Vagina (tissue), 2 donors: Measurements from ENCODE around the gene SELPLG. TPM values are rescaled to one million over a fixed set of nuclear protein-coding genes. Genes with fewer than 3 reads are reported as not detected.

ENCODE experiments used
- DNase-seq, 2 donors: peaks; one replicate each; pipeline ENCODE4 v3.0.0-alpha.2; 2017; ENCODE audit errors: extremely low spot score in 2 of 2
- H3K27ac ChIP-seq: fragments of 200-600 bp; sonication (generic); one replicate; pipeline ENCODE4 v1.5.1; 2019
- H3K27me3 ChIP-seq: fragments of 200-600 bp; sonication (generic); one replicate; pipeline ENCODE4 v1.5.1; 2019
- H3K36me3 ChIP-seq, 2 donors: fragments of 200-600 bp; sonication (generic); one replicate each; pipeline ENCODE4 v1.5.1; 2017 to 2019
- H3K4me1 ChIP-seq: fragments of 200-600 bp; sonication (generic); one replicate; pipeline ENCODE4 v1.5.1; 2019
- H3K4me3 ChIP-seq, 2 donors: fragments of 200-600 bp; sonication (generic); 1 replicate in 1 of 2; 2 replicates in 1 of 2; pipeline ENCODE4 v1.5.1; 2016 to 2019
- H3K9me3 ChIP-seq: fragments of 200-600 bp; sonication (generic); one replicate; pipeline ENCODE4 v1.5.1; 2019
- POLR2A ChIP-seq, 2 donors: fragments of 450-650 bp; IDR thresholded peaks; one replicate each; pipeline ENCODE4 v1.6.1; 2017; ENCODE audit warnings: antibody characterized with exemption in 2 of 2, mild to moderate bottlenecking in 2 of 2, moderate library complexity in 2 of 2
- POLR2AphosphoS5 ChIP-seq, 2 donors: sonication (generic); formaldehyde crosslinking; IDR thresholded peaks; one replicate each; pipeline ENCODE4 v1.9.0; 2017; ENCODE audit warnings: antibody characterized with exemption in 2 of 2, mild to moderate bottlenecking in 2 of 2, low read depth in 1 of 2; ENCODE audit not compliant: insufficient read depth in 1 of 2
- intact Hi-C: fragments of 100-400 bp; cut with DNase I; formaldehyde crosslinking; loops from one replicate; pipeline ENCODE4 v1.15.1; 2023
- total RNA-seq: library from RNA; depleted of rRNA; stranded (reverse); fragments of >200 nt; gene quantifications from one replicate; pipeline ENCODE4 v1.2.3, GENCODE V29; 2016
- TF ChIP-seq, protein P1 (sequence below), 3 experiments: fragments of 450-650 bp in 2 of 3; fragments of 200-600 bp in 1 of 3; sonication (generic) in 1 of 3; IDR thresholded peaks; one replicate each; pipeline ENCODE4 v1.5.1; 2017 to 2019; ENCODE audit warnings: antibody characterized with exemption in 3 of 3, mild to moderate bottlenecking in 2 of 3, moderate library complexity in 2 of 3

SELPLG gene
- total RNA-seq, 1 donor from 2014 or later = 14.2 TPM

DNA sequence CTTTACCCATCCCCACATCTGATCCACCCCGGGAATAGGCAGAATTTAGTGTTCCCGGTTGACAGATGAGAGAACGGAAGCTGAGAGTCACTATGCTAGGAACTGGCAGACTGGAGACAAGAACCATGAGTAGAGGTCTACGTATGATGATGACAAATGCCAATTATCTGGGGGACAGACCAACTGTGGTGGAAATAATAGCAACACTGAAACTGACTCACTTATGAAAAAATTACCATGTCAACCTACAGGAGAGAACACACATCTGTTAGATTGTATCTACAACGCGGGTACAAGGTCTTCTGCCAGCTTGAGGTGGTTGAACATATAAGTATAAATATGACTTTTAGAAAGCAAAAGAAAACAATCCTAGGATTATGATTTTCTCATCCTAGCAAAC, 15.4 kb upstream of the SELPLG start:
- no peak for TF ChIP-seq POLR2A (IDR thresholded peaks at IDR 0.05)
- TF ChIP-seq, protein P1, sequence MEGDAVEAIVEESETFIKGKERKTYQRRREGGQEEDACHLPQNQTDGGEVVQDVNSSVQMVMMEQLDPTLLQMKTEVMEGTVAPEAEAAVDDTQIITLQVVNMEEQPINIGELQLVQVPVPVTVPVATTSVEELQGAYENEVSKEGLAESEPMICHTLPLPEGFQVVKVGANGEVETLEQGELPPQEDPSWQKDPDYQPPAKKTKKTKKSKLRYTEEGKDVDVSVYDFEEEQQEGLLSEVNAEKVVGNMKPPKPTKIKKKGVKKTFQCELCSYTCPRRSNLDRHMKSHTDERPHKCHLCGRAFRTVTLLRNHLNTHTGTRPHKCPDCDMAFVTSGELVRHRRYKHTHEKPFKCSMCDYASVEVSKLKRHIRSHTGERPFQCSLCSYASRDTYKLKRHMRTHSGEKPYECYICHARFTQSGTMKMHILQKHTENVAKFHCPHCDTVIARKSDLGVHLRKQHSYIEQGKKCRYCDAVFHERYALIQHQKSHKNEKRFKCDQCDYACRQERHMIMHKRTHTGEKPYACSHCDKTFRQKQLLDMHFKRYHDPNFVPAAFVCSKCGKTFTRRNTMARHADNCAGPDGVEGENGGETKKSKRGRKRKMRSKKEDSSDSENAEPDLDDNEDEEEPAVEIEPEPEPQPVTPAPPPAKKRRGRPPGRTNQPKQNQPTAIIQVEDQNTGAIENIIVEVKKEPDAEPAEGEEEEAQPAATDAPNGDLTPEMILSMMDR (IDR thresholded peaks at IDR 0.05) = no peak
- no peak for TF ChIP-seq POLR2AphosphoS5 (IDR thresholded peaks at IDR 0.05; ENCODE audit: insufficient read depth in 1 of 2, low read depth in 1 of 2)
- Histone ChIP-seq H3K36me3 (peaks cover 0 to 80% of the 10 kb centered on the region in 2 donors), H3K4me3 (no peak overlapping the region), H3K27ac (no peak overlapping the region), H3K27me3 (no peaks in the 10 kb centered on the region), H3K4me1 (no peaks in the 10 kb centered on the region), H3K9me3 (no peaks in the 10 kb centered on the region)
- intact Hi-C loops = no loop called here
- DNase-seq = no peak

DNA sequence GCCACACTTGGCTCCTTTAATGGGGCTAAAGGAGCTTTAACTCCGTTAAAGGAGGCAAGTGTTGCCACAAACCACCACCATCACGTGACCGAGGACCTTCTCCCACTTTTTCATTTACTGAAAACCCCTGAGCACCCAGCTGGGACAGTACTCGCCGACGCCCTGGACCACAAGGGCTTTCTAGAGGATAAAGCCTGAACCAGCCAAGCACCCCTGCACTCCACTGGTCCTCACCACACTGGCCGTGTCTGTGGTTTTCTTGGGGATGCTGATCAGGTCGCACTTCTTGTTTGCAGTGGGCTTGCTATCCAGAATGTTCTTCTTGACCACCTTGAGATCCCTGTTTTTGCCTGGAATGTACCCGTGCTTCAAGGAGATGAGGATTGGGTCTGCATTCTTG, 14.7 kb upstream of the SELPLG start:
- no peak for DNase-seq
- intact Hi-C loops = no loop called here
- no peaks in the 10 kb centered on the region for H3K4me1 ChIP-seq
- no peak overlapping the region for H3K4me3 ChIP-seq
- H3K36me3 ChIP-seq = peaks cover 0 to 75% of the 10 kb centered on the region in 2 donors
- H3K9me3 ChIP-seq = no peaks in the 10 kb centered on the region
- H3K27ac ChIP-seq = no peak overlapping the region
- no peaks in the 10 kb centered on the region for H3K27me3 ChIP-seq
- TF ChIP-seq POLR2A (IDR thresholded peaks at IDR 0.05) = no peak
- no peak for TF ChIP-seq POLR2AphosphoS5 (IDR thresholded peaks at IDR 0.05; ENCODE audit: insufficient read depth in 1 of 2, low read depth in 1 of 2)
- TF ChIP-seq, protein P1 (IDR thresholded peaks at IDR 0.05) = no peak

DNA sequence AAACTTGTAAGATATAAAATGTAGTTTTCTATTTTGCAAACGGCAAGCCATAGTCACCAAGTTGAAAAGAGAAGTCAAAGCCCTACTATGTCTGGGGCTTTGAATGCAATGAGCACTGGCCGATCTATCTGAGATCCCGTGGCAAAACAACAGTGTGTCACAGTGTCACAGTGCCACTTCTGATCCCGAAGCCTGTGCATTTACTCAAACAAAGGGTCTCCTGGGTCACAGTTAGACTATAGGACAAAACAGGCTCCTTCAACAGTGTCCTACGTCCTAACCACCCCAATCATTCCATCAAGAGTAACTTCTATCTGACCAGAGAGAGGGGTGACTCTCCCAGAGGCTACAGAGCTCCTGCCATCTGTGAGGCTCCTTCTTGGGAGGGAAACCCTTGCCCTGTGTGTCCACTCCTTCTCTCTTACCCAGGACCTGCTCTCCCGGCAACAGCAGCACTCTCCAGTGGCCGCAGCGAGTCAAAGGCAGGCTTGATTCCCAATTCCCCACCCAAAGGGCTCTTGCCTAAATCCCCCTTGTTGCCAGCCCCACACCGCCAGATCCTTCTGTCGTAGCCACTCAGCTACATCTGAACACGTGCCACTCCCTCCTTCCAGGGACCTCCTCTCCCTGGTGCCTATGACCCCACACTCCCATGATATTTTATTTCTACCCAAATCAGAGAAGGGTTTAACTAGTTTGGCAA, 14.0 kb upstream of the SELPLG start:
- Histone ChIP-seq H3K4me3 (no peak overlapping the region), H3K27ac (no peak overlapping the region), H3K9me3 (no peaks in the 10 kb centered on the region), H3K36me3 (peaks cover 0 to 70% of the 10 kb centered on the region in 2 donors), H3K27me3 (no peaks in the 10 kb centered on the region), H3K4me1 (peaks cover 5% of the 10 kb centered on the region)
- TF ChIP-seq, protein P1 (IDR thresholded peaks at IDR 0.05) = no peak
- no peak for TF ChIP-seq POLR2AphosphoS5 (IDR thresholded peaks at IDR 0.05; ENCODE audit: insufficient read depth in 1 of 2, low read depth in 1 of 2)
- intact Hi-C loops = no loop called here
- DNase-seq = no peak

DNA sequence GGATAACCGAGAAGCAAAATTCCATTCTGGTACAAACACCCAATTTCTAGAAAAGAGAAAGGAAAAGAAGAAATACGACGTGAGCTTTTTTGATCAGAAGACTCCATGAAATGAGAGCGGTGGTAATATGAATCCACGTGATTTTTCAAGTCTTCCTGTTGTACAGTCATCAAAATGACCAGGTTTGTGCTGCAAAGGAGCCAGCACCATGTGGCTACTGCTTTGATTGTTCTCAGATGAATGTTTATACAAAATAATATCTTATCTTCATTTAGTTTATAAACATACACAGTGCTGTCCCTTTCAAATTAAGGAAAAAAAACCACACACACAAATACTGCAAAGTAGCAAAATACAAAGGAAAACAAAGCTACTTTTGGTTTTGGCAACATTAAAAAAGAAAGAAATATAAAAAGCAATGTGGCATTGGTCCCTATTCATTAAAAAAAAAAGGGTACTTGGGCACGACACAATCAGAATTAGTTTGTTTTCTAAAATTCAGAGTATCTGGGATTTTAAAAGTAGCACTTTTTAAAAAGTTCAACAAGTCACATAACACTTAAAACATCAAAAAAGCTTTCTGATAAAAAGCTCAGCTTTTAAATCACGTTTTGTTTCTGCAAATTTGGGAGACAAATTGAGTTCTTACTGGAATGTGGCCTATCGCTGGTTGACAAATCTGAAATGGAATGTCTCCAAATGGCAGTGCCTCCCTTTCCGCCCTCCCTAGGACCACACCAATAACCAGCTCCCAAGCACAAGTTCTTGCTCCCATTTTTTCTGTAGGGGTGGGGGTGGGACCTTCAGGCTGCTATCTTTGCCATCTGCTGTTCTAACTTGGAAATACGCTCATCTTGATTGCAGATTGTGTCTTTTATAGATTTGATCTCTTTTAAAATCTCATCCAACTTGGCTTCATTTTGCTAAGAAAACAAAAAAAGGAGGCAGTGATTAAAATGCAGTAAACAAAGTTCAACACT, 13.2 kb upstream of the SELPLG start:
- no peaks in the 10 kb centered on the region for H3K9me3 ChIP-seq
- intact Hi-C loops = no loop called here
- H3K27me3 ChIP-seq = no peaks in the 10 kb centered on the region
- TF ChIP-seq POLR2A (IDR thresholded peaks at IDR 0.05) = no peak
- no peak for TF ChIP-seq POLR2AphosphoS5 (IDR thresholded peaks at IDR 0.05; ENCODE audit: insufficient read depth in 1 of 2, low read depth in 1 of 2)
- TF ChIP-seq, protein P1 (IDR thresholded peaks at IDR 0.05) = no peak
- peaks cover 0 to 61% of the 10 kb centered on the region in 2 donors for H3K36me3 ChIP-seq
- no peak for DNase-seq
- H3K4me1 ChIP-seq = peaks cover 6% of the 10 kb centered on the region
- no peak overlapping the region for H3K27ac ChIP-seq
- no peak overlapping the region for H3K4me3 ChIP-seq
